Loucy (cell line): Measurements from ENCODE around the gene TICAM1.
"Not testable (repeated sequence)": the region's sequence is repeated elsewhere in the genome, so short reads cannot be mapped to it uniquely, and the experiment has no call there.

ENCODE experiments used
- H2AFZ ChIP-seq: fragments of 200-600 bp; sonication (generic); 2 replicates; pipeline ENCODE4 v1.6.0; 2016; ENCODE audit warnings: antibody characterized with exemption, mild to moderate bottlenecking, low read length, moderate library complexity
- H3F3A ChIP-seq: fragments of 200-600 bp; 2 replicates; pipeline ENCODE4 v1.6.0; 2016; ENCODE audit warnings: antibody characterized with exemption, low read depth, mild to moderate bottlenecking
- H3K27me3 ChIP-seq: fragments of 200-600 bp; sonication (generic); 2 replicates; pipeline ENCODE4 v1.6.1; 2014; ENCODE audit warnings: low read length, mild to moderate bottlenecking; ENCODE audit not compliant: insufficient read depth, poor library complexity, severe bottlenecking
- H3K36me3 ChIP-seq: fragments of 200-600 bp; sonication (generic); 2 replicates; pipeline ENCODE4 v1.6.1; 2016; ENCODE audit warnings: low read length; ENCODE audit not compliant: insufficient read depth
- H3K4me1 ChIP-seq: fragments of 200-600 bp; sonication (generic); 2 replicates; pipeline ENCODE4 v1.5.1; 2014; ENCODE audit warnings: low read length, mild to moderate bottlenecking; ENCODE audit not compliant: insufficient read depth, poor library complexity, severe bottlenecking
- H3K4me2 ChIP-seq: fragments of 200-600 bp; sonication (generic); 2 replicates; pipeline ENCODE4 v1.6.0; 2014; ENCODE audit warnings: antibody characterized with exemption, low read length, low read depth, mild to moderate bottlenecking; ENCODE audit not compliant: poor library complexity, severe bottlenecking
- H3K4me3 ChIP-seq: fragments of 200-600 bp; sonication (generic); 2 replicates; pipeline ENCODE4 v1.5.1; 2014; ENCODE audit warnings: low read length, mild to moderate bottlenecking, mixed read lengths; ENCODE audit not compliant: poor library complexity, severe bottlenecking
- H3K79me2 ChIP-seq: fragments of 200-600 bp; sonication (generic); 2 replicates; pipeline ENCODE4 v1.6.1; 2014; ENCODE audit warnings: low read length; ENCODE audit not compliant: insufficient read depth
- H3K9ac ChIP-seq: fragments of 200-600 bp; sonication (generic); 2 replicates; pipeline ENCODE4 v1.6.0; 2014; ENCODE audit warnings: mild to moderate bottlenecking, low read depth, low read length, moderate library complexity; ENCODE audit not compliant: poor library complexity, severe bottlenecking
- H3K9me2 ChIP-seq: fragments of 200-600 bp; sonication (generic); replicated peaks from 2 replicates; pipeline ENCODE4 v1.6.1; 2016; ENCODE audit warnings: low read depth, low read length, mixed read lengths
- H3K9me3 ChIP-seq: fragments of 200-600 bp; sonication (generic); 2 replicates; pipeline ENCODE4 v1.6.1; 2014; ENCODE audit warnings: mild to moderate bottlenecking, antibody characterized with exemption, low read length, low read depth; ENCODE audit not compliant: insufficient read depth
- H4K20me1 ChIP-seq: fragments of 200-600 bp; sonication (generic); 2 replicates; pipeline ENCODE4 v1.6.0; 2014; ENCODE audit warnings: antibody characterized with exemption, low read length, mild to moderate bottlenecking; ENCODE audit not compliant: insufficient read depth, poor library complexity, severe bottlenecking
- EZH2phosphoT487 ChIP-seq: fragments of 200-600 bp; IDR thresholded peaks from 2 replicates; pipeline ENCODE4 v1.6.1; 2018; ENCODE audit warnings: antibody characterized with exemption, mild to moderate bottlenecking, moderate library complexity, borderline replicate concordance
- TF ChIP-seq, protein P1 (sequence below): fragments of 200-600 bp; sonication (generic); conservative IDR thresholded peaks from 2 replicates; pipeline ENCODE4 v1.5.1; 2014; ENCODE audit warnings: mild to moderate bottlenecking, antibody characterized with exemption, low read length

TICAM1 gene

DNA sequence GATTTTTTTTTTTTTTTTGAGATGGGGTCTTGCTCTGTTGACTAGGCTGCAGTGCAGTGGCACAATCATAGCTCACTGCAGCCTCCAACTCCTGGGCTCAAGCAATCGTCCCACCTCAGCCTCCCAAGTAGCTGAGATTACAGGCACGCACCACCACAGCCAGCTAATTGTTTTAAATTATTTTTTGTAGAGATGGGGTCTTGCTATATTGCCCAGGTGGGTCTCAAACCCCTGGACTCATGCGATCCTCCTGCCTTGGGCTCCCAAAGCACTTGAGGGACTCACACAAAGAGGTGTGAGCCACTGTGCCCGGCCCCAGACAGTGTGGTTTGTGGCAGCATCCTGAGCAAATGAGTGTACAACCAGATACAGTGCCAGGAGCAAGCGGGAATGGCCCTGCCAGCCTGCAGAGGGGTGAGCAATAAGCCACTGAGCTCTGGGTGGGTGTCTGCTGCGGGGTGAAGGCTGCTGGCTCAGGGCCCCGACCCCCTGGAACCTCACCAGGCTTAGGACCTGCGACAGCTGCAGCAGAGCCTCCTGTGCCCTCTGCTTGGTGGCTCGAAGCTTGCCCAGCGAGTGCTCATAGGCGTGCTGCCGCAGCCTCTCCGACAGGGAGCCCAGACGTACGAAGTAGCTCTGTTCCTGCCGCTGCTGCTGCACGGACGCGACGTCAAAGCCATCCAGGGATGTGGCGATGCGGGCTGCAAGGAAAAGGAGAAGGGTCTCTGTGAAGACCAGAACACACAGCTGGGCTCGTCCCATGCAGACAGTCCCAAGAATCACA, 15.9 kb upstream of the TICAM1 start:
- no peaks in the 10 kb centered on the region for H3F3A ChIP-seq
- H3K9me3 ChIP-seq = no peaks in the 10 kb centered on the region
- H3K27me3 ChIP-seq = no peaks in the 10 kb centered on the region
- no peak overlapping the region for H3K9ac ChIP-seq
- H2AFZ ChIP-seq = no peak overlapping the region
- no peak for TF ChIP-seq EZH2phosphoT487
- TF ChIP-seq, protein P1, sequence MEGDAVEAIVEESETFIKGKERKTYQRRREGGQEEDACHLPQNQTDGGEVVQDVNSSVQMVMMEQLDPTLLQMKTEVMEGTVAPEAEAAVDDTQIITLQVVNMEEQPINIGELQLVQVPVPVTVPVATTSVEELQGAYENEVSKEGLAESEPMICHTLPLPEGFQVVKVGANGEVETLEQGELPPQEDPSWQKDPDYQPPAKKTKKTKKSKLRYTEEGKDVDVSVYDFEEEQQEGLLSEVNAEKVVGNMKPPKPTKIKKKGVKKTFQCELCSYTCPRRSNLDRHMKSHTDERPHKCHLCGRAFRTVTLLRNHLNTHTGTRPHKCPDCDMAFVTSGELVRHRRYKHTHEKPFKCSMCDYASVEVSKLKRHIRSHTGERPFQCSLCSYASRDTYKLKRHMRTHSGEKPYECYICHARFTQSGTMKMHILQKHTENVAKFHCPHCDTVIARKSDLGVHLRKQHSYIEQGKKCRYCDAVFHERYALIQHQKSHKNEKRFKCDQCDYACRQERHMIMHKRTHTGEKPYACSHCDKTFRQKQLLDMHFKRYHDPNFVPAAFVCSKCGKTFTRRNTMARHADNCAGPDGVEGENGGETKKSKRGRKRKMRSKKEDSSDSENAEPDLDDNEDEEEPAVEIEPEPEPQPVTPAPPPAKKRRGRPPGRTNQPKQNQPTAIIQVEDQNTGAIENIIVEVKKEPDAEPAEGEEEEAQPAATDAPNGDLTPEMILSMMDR = no peak
- peaks cover 3% of the 10 kb centered on the region for H4K20me1 ChIP-seq
- H3K4me3 ChIP-seq = no peak overlapping the region
- H3K4me1 ChIP-seq = no peaks in the 10 kb centered on the region
- no peak overlapping the region for H3K4me2 ChIP-seq
- H3K36me3 ChIP-seq = peaks cover 34% of the 10 kb centered on the region; the same call in 1 of the 2 replicates
- H3K9me2 ChIP-seq = no peaks in the 10 kb centered on the region
- no peaks in the 10 kb centered on the region for H3K79me2 ChIP-seq

DNA sequence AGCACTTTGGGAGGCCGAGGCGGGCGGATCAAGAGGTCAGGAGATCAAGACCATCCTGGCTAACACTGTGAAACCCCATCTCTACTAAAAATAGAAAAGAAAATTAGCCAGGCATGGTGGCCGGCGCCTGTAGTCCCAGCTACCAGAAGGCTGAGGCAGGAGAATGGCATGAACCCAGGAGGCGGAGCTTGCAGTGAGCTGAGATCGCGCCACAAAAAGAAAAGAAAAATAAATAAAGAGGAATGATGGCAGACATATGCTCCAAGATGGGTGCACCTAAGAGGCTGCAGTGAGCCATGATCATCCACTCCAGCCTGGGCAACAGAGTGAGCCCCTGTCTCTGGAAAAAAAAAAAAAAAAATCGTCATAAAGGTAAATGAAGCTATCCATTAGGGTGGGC, 14.5 kb upstream of the TICAM1 start:
- not testable (repeated sequence) for H4K20me1 ChIP-seq, H3K4me1 ChIP-seq, H3K4me2 ChIP-seq, H3K27me3 ChIP-seq, H2AFZ ChIP-seq, H3K9ac ChIP-seq, H3F3A ChIP-seq, H3K79me2 ChIP-seq, H3K9me2 ChIP-seq, H3K9me3 ChIP-seq, H3K4me3 ChIP-seq
- peaks cover 40% of the 10 kb centered on the region; the same call in 1 of the 2 replicates for H3K36me3 ChIP-seq

DNA sequence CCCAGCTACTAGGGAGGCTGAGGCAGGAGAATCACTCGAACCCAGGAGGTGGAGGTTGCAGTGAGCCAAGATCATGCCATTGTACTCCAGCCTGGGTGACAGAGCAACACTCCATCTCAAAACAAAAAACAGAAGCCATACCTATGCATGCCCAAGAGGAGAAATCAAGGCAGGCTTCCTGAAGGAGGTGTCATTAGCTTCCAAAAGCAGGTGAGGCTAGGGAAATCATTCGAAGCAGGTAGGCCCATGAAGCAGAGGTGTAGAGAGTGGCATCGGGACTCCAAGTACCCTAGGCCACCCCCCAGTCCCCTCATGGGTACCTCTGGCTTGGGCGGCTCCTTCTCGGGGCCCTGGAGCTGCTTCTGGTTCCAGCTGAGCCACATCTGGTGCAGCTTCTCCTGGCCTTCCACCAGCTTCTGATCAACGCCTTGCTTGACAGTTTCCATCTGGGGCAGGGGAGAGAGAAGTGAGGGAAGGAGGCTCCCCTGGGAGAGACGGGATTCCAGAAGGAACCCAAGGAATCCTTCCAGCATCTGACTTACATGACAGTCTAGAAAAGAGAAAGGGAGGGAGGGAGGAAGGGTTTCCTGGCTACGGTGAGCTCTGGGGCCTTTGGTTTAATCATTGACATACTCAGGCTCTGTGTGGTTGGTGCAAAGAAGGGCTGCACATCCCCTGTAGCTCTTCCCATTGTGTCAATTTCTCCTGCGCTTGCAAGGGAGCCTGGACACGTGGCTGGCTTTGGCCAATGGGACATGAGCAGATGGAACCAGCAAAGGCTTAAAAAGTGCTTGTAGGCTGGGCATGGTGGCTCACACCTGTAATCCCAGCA, 13.1 kb upstream of the TICAM1 start:
- Histone ChIP-seq H4K20me1 (no peaks in the 10 kb centered on the region), H3K79me2 (no peaks in the 10 kb centered on the region), H3K4me3 (no peak overlapping the region), H3K27me3 (no peaks in the 10 kb centered on the region), H3K9me2 (no peaks in the 10 kb centered on the region), H2AFZ (no peak overlapping the region), H3K4me1 (no peaks in the 10 kb centered on the region), H3K4me2 (no peak overlapping the region), H3K36me3 (peaks cover 48% of the 10 kb centered on the region; the same call in 1 of the 2 replicates), H3K9me3 (no peaks in the 10 kb centered on the region), H3F3A (no peaks in the 10 kb centered on the region), H3K9ac (no peak overlapping the region)
- TF ChIP-seq, protein P1 = no peak
- TF ChIP-seq EZH2phosphoT487 = no peak
